Measurements from ENCODE around the gene MS4A2.
"Not testable (repeated sequence)": the region's sequence is repeated elsewhere in the genome, so short reads cannot be mapped to it uniquely, and the experiment has no call there.

The MS4A2 gene

GRCh38 chr11:60124802-60125432 lies 36.5 kb downstream of the MS4A2 start:
- H3K4me3 ChIP-seq (ENCODE audit: low read depth, low read length) = no peak overlapping the region
- TF ChIP-seq CTCF (conservative IDR thresholded peaks at IDR 0.05; ENCODE audit: low read depth, low read length) = no peak
- DNase-seq (ENCODE audit: low read depth) = no peak

DNA sequence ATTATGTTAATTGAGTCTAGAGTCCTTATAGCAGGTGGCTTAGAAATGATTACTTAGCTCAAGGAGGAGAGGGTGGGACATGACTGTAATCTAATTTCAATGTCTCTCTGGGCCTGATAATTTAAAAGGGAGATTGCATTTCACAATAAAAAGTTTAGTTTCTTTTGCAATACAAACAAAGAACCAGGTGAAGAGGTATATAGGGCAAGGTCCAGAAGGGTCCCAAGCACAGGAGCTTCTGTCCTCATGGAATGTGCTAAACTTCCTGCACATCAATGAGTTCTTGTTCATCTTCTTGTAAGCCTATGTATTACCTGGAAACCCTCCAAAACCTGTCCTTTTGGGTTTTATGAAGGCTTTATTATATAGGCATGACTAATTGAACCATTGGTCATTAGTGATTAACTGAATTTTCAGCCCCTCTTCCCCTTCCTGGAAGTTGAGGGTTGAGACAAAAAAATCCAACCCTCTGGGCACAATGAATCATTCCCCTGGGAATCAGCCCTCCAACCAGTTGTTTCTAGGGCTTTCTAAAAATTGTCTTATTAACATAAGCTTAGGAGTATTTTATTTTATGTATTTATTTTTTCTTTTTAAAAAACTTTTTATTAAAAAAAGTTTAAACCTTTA lies 37.6 kb downstream of the MS4A2 start:
- no peak for TF ChIP-seq CTCF (conservative IDR thresholded peaks at IDR 0.05; ENCODE audit: low read depth, low read length)
- no peak overlapping the region for H3K4me3 ChIP-seq (ENCODE audit: low read depth, low read length)
- no peak for DNase-seq (ENCODE audit: low read depth)

DNA sequence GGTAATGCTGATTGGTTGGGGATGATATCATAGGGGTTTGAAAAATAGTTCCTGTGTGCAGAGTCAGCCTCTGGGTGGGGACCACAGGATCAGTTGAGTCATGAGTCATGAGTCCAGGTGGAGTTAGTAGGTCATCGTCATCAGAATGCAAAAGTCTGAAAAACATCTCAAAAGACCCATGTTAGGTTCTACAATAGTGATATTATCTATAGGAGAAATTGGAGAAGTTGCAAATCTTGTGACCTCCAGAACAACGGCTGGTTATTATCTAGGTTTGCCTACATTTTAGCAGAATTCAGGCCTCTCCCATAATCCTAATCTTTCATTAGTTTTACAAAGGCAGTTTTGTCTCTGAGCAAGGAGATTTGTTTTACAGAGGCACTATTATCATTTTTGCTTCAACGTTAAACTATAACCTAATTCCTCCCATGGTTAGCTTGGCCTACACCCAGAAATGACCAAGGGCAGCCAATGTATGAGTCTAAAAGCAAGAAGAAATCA lies 38.9 kb downstream of the MS4A2 start:
- TF ChIP-seq CTCF (conservative IDR thresholded peaks at IDR 0.05; ENCODE audit: low read depth, low read length) = no peak
- H3K4me3 ChIP-seq (ENCODE audit: low read depth, low read length) = no peak overlapping the region
- no peak for DNase-seq (ENCODE audit: low read depth)

- no peak for DNase-seq (ENCODE audit: low read depth)
- no peak overlapping the region for H3K4me3 ChIP-seq (ENCODE audit: low read depth, low read length)
- no peak for TF ChIP-seq CTCF (conservative IDR thresholded peaks at IDR 0.05; ENCODE audit: low read depth, low read length)
Measured at GRCh38 chr11:60128376-60128775, 39.9 kb downstream of the MS4A2 start.

DNA sequence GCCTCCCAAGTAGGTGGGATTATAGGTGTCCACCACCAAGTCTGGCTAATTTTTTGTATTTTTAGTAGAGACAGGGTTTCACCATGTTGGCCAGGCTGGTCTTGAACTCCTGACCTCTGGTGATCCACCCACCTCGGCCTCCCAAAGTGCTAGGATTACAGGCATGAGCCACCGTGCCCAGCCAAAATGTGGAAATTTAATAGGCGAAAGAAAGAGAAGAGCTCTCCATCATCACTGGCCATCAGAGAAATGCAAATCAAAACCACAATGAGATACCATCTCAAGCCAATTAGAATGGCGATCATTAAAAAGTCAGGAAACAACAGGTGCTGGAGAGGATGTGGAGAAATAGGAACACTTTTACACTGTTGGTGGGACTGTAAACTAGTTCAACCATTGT lies 40.4 kb downstream of the MS4A2 start:
- not testable (repeated sequence) for DNase-seq (ENCODE audit: low read depth); H3K4me3 ChIP-seq (ENCODE audit: low read depth, low read length)

GRCh38 chr11:60129853-60130252 lies 41.4 kb downstream of the MS4A2 start:
- DNase-seq (ENCODE audit: low read depth) = no peak
- TF ChIP-seq CTCF (conservative IDR thresholded peaks at IDR 0.05; ENCODE audit: low read depth, low read length) = no peak
- no peak overlapping the region for H3K4me3 ChIP-seq (ENCODE audit: low read depth, low read length)

GRCh38 chr11:60130496-60130895 lies 42.0 kb downstream of the MS4A2 start:
- peak; percentile 12 for TF ChIP-seq CTCF (conservative IDR thresholded peaks at IDR 0.05; ENCODE audit: low read depth, low read length)
- H3K4me3 ChIP-seq (ENCODE audit: low read depth, low read length) = no peak overlapping the region
- DNase-seq (ENCODE audit: low read depth) = peak; percentile 5

All from choroid plexus epithelial cell (primary cell).